Activated CD4-positive, alpha-beta T cell treated with anti-CD3 and anti-CD28 coated beads, Interleukin-2, amount 10 ng/mL, durations not matched to agents 24 days and 14 days (primary cell): ENCODE data around the gene CLTCL1. TPM values are rescaled to one million over a fixed set of nuclear protein-coding genes. Genes with fewer than 3 reads are reported as not detected.

Experiments used
- DNase-seq: peaks from one replicate; pipeline ENCODE4 v3.0.0; 2022
- H3K27ac Mint-ChIP-seq: one replicate; pipeline ENCODE4 v1.8.0; 2022; ENCODE audit warnings: mild to moderate bottlenecking, mixed read lengths
- H3K27me3 Mint-ChIP-seq: one replicate; pipeline ENCODE4 v1.8.0; 2022; ENCODE audit warnings: mixed read lengths
- H3K36me3 Mint-ChIP-seq: one replicate; pipeline ENCODE4 v1.8.0; 2022; ENCODE audit warnings: low read depth, mild to moderate bottlenecking, mixed read lengths
- H3K4me1 Mint-ChIP-seq: one replicate; pipeline ENCODE4 v1.8.0; 2021; ENCODE audit warnings: mixed read lengths
- H3K4me3 Mint-ChIP-seq: one replicate; pipeline ENCODE4 v1.8.0; 2022; ENCODE audit warnings: mild to moderate bottlenecking, moderate library complexity, mixed read lengths
- H3K9me3 Mint-ChIP-seq: one replicate; pipeline ENCODE4 v1.8.0; 2021; ENCODE audit warnings: mixed read lengths
- intact Hi-C: fragments of 100-400 bp; cut with micrococcal nuclease; formaldehyde crosslinking; loops from one replicate; pipeline ENCODE4 v1.15.1; 2023
- total RNA-seq: library from RNA; stranded (reverse); gene quantifications from 2 replicates; pipeline ENCODE4 v1.2.3, GENCODE V29; 2022

Gene CLTCL1
- total RNA-seq, 1 donor from 2014 or later = 1.3 TPM

DNA sequence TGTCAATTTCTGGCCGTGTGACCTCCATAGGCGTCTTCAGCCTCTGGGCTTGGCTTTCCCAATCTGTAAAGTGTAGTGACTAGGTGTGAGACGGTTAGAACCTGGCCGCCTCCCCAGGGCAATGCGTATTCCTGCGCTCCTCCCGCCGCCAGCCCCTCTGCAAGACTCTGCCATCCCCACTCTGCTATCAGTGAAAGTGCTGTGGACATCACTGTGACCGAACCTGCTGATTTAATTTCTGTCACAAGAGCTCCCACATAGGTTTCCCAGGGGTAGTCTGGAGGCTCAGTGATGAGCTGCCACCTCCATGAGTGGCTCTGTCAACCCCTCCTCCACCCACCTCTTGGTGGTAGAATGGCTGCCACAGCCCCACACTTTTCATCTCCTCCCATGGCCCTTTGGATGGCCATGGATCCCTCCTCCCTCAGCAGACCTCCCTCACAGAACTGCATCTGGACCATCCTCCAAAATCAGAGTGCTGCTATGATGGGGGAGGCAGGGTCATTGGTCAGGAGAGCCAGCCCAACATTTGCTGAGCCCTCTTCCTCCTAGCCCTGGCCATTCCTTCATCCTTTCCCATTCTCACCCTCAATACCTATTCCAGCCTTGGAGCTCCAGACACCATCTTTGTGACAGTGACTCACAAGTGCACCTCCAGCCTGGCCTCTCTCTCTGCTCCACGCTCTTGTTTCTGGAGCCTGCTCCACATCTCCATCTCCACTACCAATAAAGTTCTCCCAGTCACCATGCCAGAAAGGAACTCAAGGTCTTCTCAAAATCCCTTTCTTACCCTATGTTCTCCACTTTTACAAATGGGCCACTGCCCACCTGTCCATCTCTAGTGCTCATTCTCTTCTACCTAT, 140.0 kb downstream of the CLTCL1 start:
- H3K27me3 Mint-ChIP-seq = peaks cover 56% of the 10 kb centered on the region
- no peak for DNase-seq
- peak overlapping the region; percentile 81 for H3K4me3 Mint-ChIP-seq
- no peak overlapping the region for H3K27ac Mint-ChIP-seq
- H3K9me3 Mint-ChIP-seq = no peaks in the 10 kb centered on the region
- intact Hi-C loops = no loop called here
- peaks cover 3% of the 10 kb centered on the region for H3K4me1 Mint-ChIP-seq
- peaks cover 4% of the 10 kb centered on the region for H3K36me3 Mint-ChIP-seq

DNA sequence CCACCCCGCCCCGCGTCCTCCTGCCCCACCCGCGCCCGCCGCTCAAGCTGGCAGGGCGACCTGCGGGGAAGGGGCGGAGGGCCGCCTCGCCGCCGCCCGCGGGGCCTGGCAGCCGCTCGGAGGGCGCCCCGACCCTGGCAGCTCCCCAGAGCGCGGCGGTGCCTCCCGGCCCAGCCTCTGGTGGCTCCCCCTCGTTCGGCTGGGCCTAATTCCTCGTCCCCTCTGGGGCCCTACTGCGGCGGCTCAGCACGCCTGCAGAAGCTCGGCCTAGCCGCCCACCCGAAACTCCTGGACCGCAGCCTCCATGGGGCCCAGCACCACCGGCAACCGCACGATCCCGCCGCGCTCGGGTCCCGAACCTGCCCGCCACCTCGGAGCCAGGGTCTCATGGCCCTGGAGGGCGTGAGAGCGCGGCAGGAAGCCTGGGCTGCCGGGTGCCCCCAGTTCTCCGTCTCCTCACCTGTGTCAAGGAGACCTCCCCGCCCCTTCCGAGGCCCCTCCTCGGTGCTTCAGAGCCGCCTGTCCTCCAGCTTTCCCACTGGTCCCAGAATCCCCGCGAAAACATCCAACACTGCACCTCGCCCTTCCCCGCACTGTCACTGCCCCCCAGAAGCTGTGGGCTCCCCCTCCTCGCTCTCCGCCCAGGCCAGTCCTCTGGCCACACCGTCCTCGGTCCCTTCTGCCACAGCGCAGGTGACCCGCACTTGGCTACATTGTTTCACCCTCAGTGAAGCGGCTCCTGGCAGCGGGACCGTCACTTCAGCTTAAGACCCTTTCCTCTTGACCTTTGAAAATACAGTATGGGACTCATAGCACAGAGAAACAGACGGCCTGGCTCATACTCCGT, 140.8 kb downstream of the CLTCL1 start:
- DNase-seq = no peak
- Mint-ChIP-seq H3K27ac (no peak overlapping the region), H3K9me3 (no peaks in the 10 kb centered on the region), H3K27me3 (peaks cover 54% of the 10 kb centered on the region), H3K4me3 (peak overlapping the region; percentile 81), H3K36me3 (peaks cover 4% of the 10 kb centered on the region), H3K4me1 (peaks cover 3% of the 10 kb centered on the region)
- intact Hi-C loops = no loop called here

DNA sequence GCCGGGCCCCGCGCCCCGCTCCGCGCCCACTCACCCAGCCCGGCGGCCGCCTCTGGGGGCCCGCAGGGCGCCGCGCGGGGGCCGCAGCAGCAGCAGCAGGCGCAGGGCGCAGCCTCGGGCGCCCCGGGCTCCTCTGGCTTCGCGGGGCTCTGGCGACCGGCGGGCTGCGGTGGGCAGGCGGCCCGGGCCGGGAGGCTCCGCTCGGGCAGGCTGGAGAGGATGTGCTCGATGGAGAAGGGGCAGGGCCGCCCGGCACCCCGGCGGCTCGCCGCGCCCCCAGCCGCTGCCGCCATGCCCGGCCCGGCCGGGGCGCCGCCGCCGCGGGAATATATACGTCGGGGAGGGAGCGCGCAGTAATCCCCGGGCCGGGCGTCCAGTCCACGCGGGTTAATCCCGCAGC, 141.5 kb downstream of the CLTCL1 start, which contains the start of gene GSC2:
TSS of gene GSC2 (minus strand) at position 302 of the 400 bp plus-strand sequence. CDS start at position 293, 9 bp downstream.
- H3K4me1 Mint-ChIP-seq = peaks cover 3% of the 10 kb centered on the region
- H3K4me3 Mint-ChIP-seq = peak within 1 kb of the TSS; percentile 81
- H3K27ac Mint-ChIP-seq = no peak within 1 kb of the TSS
- intact Hi-C loops = no loop called here
- peaks cover 4% of the 10 kb centered on the region for H3K36me3 Mint-ChIP-seq
- peaks cover 53% of the 10 kb centered on the region for H3K27me3 Mint-ChIP-seq
- no peaks in the 10 kb centered on the region for H3K9me3 Mint-ChIP-seq
- DNase-seq = no peak

- Mint-ChIP-seq H3K27me3 (peaks cover 50% of the 10 kb centered on the region), H3K27ac (no peak overlapping the region), H3K4me1 (peaks cover 8% of the 10 kb centered on the region), H3K4me3 (peak overlapping the region; percentile 47), H3K9me3 (no peaks in the 10 kb centered on the region), H3K36me3 (peaks cover 6% of the 10 kb centered on the region)
- intact Hi-C loops = no loop called here
- DNase-seq = peak; percentile 89
These were observed 142.3 kb downstream of the CLTCL1 start for GRCh38 chr22:19149047-19149883.

GRCh38 chr22:19148417-19149046, 143.0 kb downstream of the CLTCL1 start:
- DNase-seq = no peak
- Mint-ChIP-seq H3K27ac (no peak overlapping the region), H3K9me3 (no peaks in the 10 kb centered on the region), H3K4me1 (peaks cover 13% of the 10 kb centered on the region), H3K27me3 (peaks cover 47% of the 10 kb centered on the region), H3K4me3 (no peak overlapping the region), H3K36me3 (peaks cover 8% of the 10 kb centered on the region)
- intact Hi-C loops = no loop called here

DNA sequence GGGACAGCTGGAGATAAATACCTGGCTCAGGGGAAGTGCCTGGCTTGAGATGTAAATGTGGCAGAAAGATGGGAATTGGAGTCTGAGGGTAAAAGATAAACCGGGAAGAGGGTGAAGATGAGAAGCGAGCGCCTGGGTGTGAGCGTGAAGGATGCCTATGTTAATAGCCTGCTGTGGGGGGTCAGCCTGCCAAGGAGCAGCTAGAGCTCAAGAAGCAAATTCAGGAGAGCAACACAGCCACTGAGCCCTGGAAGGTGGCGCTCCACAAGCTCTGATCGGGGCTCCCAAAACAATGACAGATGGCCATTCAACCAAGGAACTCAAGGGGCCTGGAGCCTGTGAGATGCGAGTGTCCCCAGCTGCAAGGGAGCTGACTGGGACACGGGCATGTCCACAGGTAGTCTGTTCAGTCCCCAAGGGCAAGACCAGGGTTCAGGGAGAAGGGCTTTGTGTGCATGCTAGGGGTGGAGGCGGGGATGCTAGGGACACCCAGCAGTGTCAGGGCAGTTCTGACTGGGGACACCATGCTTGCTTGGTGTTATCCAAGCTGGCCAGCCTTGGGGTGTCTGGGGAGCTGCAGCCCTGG, 144.2 kb downstream of the CLTCL1 start:
- Mint-ChIP-seq H3K4me3 (no peak overlapping the region), H3K27ac (no peak overlapping the region), H3K27me3 (peaks cover 39% of the 10 kb centered on the region), H3K9me3 (no peaks in the 10 kb centered on the region), H3K4me1 (peaks cover 16% of the 10 kb centered on the region), H3K36me3 (peaks cover 8% of the 10 kb centered on the region)
- intact Hi-C loops = no loop called here
- no peak for DNase-seq

- H3K4me3 Mint-ChIP-seq = no peak overlapping the region
- H3K27me3 Mint-ChIP-seq = peaks cover 31% of the 10 kb centered on the region
- intact Hi-C loops = no loop called here
- peaks cover 14% of the 10 kb centered on the region for H3K36me3 Mint-ChIP-seq
- no peak for DNase-seq
- peaks cover 16% of the 10 kb centered on the region for H3K4me1 Mint-ChIP-seq
- no peaks in the 10 kb centered on the region for H3K9me3 Mint-ChIP-seq
- H3K27ac Mint-ChIP-seq = no peak overlapping the region
These were observed 145.1 kb downstream of the CLTCL1 start for GRCh38 chr22:19146215-19146968.

GRCh38 chr22:19143967-19144400, 147.5 kb downstream of the CLTCL1 start:
- peaks cover 21% of the 10 kb centered on the region for H3K27me3 Mint-ChIP-seq
- peaks cover 13% of the 10 kb centered on the region for H3K4me1 Mint-ChIP-seq
- peak overlapping the region; percentile 96 for H3K4me3 Mint-ChIP-seq
- DNase-seq = peak; percentile 85
- H3K27ac Mint-ChIP-seq = peak overlapping the region; percentile 94
- no peaks in the 10 kb centered on the region for H3K9me3 Mint-ChIP-seq
- H3K36me3 Mint-ChIP-seq = peaks cover 26% of the 10 kb centered on the region
- intact Hi-C loops = loop anchor here (1.0 to 5.0 kb wide), 6 partner anchors 22 to 973 kb away; partner anchors contain the start of genes DGCR2, HIRA, RANBP1 and TRMT2A

DNA sequence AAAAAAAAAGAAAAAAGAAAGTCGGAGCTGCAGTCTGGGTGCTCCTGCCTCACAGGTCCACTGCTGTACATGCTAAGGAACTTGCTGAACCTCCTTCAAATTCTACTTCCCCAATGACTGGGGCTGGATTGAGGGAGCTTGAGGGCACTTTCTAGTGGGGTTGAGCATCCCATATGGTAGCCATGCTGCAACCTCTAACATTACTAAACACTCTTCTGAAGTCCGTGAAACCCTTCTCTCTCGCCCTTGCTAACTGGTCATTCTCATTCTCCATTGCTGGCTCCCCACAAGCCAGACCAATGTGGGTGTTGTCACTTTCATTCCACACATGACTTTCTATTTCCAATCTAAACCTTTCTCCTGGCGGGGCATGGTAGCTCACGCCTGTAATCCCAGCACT, 148.3 kb downstream of the CLTCL1 start:
- no peaks in the 10 kb centered on the region for H3K9me3 Mint-ChIP-seq
- peak overlapping the region; percentile 39 for H3K27ac Mint-ChIP-seq
- H3K4me3 Mint-ChIP-seq = peak overlapping the region; percentile 96
- peaks cover 29% of the 10 kb centered on the region for H3K36me3 Mint-ChIP-seq
- peaks cover 16% of the 10 kb centered on the region for H3K27me3 Mint-ChIP-seq
- no peak for DNase-seq
- intact Hi-C loops = loop anchor here (5.0 kb wide), 1 partner anchor 974 kb away; the partner anchor contains the start of genes RANBP1 and TRMT2A
- H3K4me1 Mint-ChIP-seq = peaks cover 13% of the 10 kb centered on the region

- intact Hi-C loops = loop anchor here (5.0 kb wide), 1 partner anchor 975 kb away; the partner anchor contains the start of genes RANBP1 and TRMT2A
- H3K4me1 Mint-ChIP-seq = peaks cover 13% of the 10 kb centered on the region
- no peak for DNase-seq
- peak overlapping the region; percentile 55 for H3K4me3 Mint-ChIP-seq
- H3K9me3 Mint-ChIP-seq = no peaks in the 10 kb centered on the region
- peaks cover 31% of the 10 kb centered on the region for H3K36me3 Mint-ChIP-seq
- H3K27ac Mint-ChIP-seq = peak overlapping the region; percentile 58
- peaks cover 8% of the 10 kb centered on the region for H3K27me3 Mint-ChIP-seq
These were observed 149.1 kb downstream of the CLTCL1 start for GRCh38 chr22:19142394-19142793.

- H3K27me3 Mint-ChIP-seq = no peaks in the 10 kb centered on the region
- no peak overlapping the region for H3K27ac Mint-ChIP-seq
- intact Hi-C loops = loop anchor here (5.0 kb wide), 1 partner anchor 977 kb away; the partner anchor contains the start of genes RANBP1 and TRMT2A
- no peaks in the 10 kb centered on the region for H3K9me3 Mint-ChIP-seq
- peaks cover 13% of the 10 kb centered on the region for H3K4me1 Mint-ChIP-seq
- H3K36me3 Mint-ChIP-seq = peaks cover 47% of the 10 kb centered on the region
- DNase-seq = no peak
- H3K4me3 Mint-ChIP-seq = no peak overlapping the region
These were observed 151.5 kb downstream of the CLTCL1 start for GRCh38 chr22:19139974-19140373.

GRCh38 chr22:19139001-19139356, 152.5 kb downstream of the CLTCL1 start:
- Mint-ChIP-seq H3K9me3 (no peaks in the 10 kb centered on the region), H3K27me3 (no peaks in the 10 kb centered on the region), H3K36me3 (peaks cover 44% of the 10 kb centered on the region), H3K4me3 (no peak overlapping the region), H3K4me1 (peaks cover 6% of the 10 kb centered on the region), H3K27ac (no peak overlapping the region)
- no peak for DNase-seq
- intact Hi-C loops = no loop called here
